DND-41 (cell line): ENCODE results near the gene SCN3B.

ENCODE experiments used
- ATAC-seq: fragments of 200-7000 bp; cut with Tn5 transposase; 3 replicates; pipeline ENCODE4 v1.9.1; 2021; ENCODE audit warnings: low read depth; ENCODE audit not compliant: insufficient read depth
- DNase-seq: peaks from one replicate; pipeline ENCODE4 v3.0.0-alpha.2; 2020
- H2AFZ ChIP-seq: 2 replicates; pipeline ENCODE4 v1.6.0; 2012; ENCODE audit warnings: low read depth, low read length
- H3K27ac ChIP-seq: 2 replicates; pipeline ENCODE4 v1.5.1; 2012; ENCODE audit warnings: low read length, inconsistent platforms
- H3K27me3 ChIP-seq: fragments of 200-600 bp; sonication (generic); 2 replicates; pipeline ENCODE4 v1.6.0; 2012; ENCODE audit warnings: low read length, mild to moderate bottlenecking, inconsistent platforms; ENCODE audit not compliant: insufficient read depth, poor library complexity
- H3K36me3 ChIP-seq: 2 replicates; pipeline ENCODE4 v1.5.1; 2012; ENCODE audit warnings: low read length, inconsistent platforms; ENCODE audit not compliant: insufficient read depth
- H3K4me1 ChIP-seq: 2 replicates; pipeline ENCODE4 v1.5.1; 2012; ENCODE audit warnings: mild to moderate bottlenecking, low read length; ENCODE audit not compliant: insufficient read depth
- H3K4me2 ChIP-seq: 2 replicates; pipeline ENCODE4 v1.6.0; 2012; ENCODE audit warnings: mild to moderate bottlenecking, moderate library complexity, low read length, inconsistent platforms; ENCODE audit not compliant: insufficient read depth
- H3K4me3 ChIP-seq, 2 experiments: fragments of 200-600 bp in 1 of 2; shearing (Covaris generic) in 1 of 2; 2 replicates each; pipeline ENCODE4 v1.5.1; 2012 to 2016; ENCODE audit warnings: inconsistent platforms in 2 of 2, low read length in 2 of 2, mild to moderate bottlenecking in 2 of 2, low read depth in 1 of 2, moderate library complexity in 1 of 2
- H3K79me2 ChIP-seq: 2 replicates; pipeline ENCODE4 v1.6.0; 2012; ENCODE audit warnings: low read length, inconsistent platforms; ENCODE audit not compliant: insufficient read depth
- H3K9ac ChIP-seq: 2 replicates; pipeline ENCODE4 v1.6.0; 2012; ENCODE audit warnings: low read depth, mild to moderate bottlenecking, inconsistent platforms, low read length, moderate library complexity
- H3K9me3 ChIP-seq: 2 replicates; pipeline ENCODE4 v1.5.1; 2012; ENCODE audit warnings: low read length, moderate library complexity, mild to moderate bottlenecking, inconsistent platforms; ENCODE audit not compliant: insufficient read depth, severe bottlenecking
- H4K20me1 ChIP-seq: 2 replicates; pipeline ENCODE4 v1.6.0; 2012; ENCODE audit warnings: low read length; ENCODE audit not compliant: insufficient read depth
- EZH2 ChIP-seq: IDR thresholded peaks from 3 replicates; pipeline ENCODE4 v1.6.1; 2012; ENCODE audit warnings: borderline replicate concordance, low read depth, mild to moderate bottlenecking, moderate library complexity, low read length, inconsistent platforms; ENCODE audit not compliant: severe bottlenecking
- TF ChIP-seq, protein P1 (sequence below): IDR thresholded peaks from 2 replicates; pipeline ENCODE4 v1.5.1; 2012; ENCODE audit warnings: borderline replicate concordance, low read length, moderate library complexity, mild to moderate bottlenecking; ENCODE audit not compliant: poor library complexity, severe bottlenecking; ENCODE audit errors: extremely low read depth

The SCN3B gene

GRCh38 chr11:123678246-123678645 lies 23.8 kb upstream of the SCN3B start:
- H3K4me1 ChIP-seq = no peaks in the 10 kb centered on the region
- H3K27ac ChIP-seq = no peak overlapping the region
- no peak overlapping the region for H3K9ac ChIP-seq
- peaks cover 12% of the 10 kb centered on the region for H3K27me3 ChIP-seq
- ATAC-seq (no peak), DNase-seq (no peak)
- H2AFZ ChIP-seq = no peak overlapping the region
- H3K4me2 ChIP-seq = no peak overlapping the region
- H3K79me2 ChIP-seq = no peaks in the 10 kb centered on the region
- no peaks in the 10 kb centered on the region for H3K9me3 ChIP-seq
- H3K4me3 ChIP-seq = no peak overlapping the region
- H4K20me1 ChIP-seq = no peaks in the 10 kb centered on the region
- TF ChIP-seq, protein P1, sequence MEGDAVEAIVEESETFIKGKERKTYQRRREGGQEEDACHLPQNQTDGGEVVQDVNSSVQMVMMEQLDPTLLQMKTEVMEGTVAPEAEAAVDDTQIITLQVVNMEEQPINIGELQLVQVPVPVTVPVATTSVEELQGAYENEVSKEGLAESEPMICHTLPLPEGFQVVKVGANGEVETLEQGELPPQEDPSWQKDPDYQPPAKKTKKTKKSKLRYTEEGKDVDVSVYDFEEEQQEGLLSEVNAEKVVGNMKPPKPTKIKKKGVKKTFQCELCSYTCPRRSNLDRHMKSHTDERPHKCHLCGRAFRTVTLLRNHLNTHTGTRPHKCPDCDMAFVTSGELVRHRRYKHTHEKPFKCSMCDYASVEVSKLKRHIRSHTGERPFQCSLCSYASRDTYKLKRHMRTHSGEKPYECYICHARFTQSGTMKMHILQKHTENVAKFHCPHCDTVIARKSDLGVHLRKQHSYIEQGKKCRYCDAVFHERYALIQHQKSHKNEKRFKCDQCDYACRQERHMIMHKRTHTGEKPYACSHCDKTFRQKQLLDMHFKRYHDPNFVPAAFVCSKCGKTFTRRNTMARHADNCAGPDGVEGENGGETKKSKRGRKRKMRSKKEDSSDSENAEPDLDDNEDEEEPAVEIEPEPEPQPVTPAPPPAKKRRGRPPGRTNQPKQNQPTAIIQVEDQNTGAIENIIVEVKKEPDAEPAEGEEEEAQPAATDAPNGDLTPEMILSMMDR = no peak
- TF ChIP-seq EZH2 = no peak
- H3K36me3 ChIP-seq = no peaks in the 10 kb centered on the region

DNA sequence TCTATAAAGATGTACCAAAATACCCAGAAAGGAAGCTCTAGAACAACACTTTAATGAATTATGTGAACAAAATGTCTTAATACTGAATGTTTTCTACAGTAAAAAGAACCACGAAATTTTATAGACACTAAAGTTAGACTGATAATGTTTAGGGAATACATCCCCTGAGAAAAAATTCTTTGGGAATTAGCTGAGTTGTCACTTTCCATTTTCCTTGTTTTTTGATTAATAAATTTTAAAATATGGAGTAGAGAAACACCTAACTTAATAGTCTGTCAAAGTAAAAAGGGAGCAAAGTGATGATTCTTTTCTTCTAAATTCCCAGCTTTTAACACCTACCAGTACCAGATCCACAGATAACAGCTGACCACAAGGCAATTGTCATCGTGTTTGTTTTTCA lies 23.1 kb upstream of the SCN3B start:
- ATAC-seq = no peak

DNA sequence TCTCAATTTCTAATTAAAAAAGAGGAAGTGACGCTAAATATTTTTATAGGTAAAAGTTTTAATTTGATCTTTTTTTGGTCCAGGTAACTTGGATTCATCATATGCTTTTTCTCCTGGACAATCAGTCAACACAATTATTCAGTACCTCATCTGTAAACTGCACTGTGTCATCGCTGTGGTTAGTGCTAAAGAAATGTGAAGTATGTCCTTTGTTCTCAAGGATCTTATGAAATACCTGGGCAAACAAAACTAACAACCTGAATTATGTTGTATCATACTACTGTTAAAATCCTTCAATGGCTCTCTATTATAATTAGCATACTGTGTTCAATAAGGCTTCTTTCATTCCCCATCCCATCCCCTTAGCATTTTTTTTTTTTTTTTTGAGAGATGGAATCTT lies 19.9 kb upstream of the SCN3B start:
- Histone ChIP-seq H2AFZ (no peak overlapping the region), H3K27me3 (peaks cover 16% of the 10 kb centered on the region), H3K79me2 (no peaks in the 10 kb centered on the region), H3K36me3 (no peaks in the 10 kb centered on the region), H3K9me3 (no peaks in the 10 kb centered on the region), H3K4me3 (no peak overlapping the region), H3K9ac (no peak overlapping the region), H4K20me1 (no peaks in the 10 kb centered on the region), H3K4me1 (no peaks in the 10 kb centered on the region), H3K27ac (no peak overlapping the region), H3K4me2 (no peak overlapping the region)
- DNase-seq = no peak
- no peak for TF ChIP-seq EZH2
- TF ChIP-seq, protein P1 = no peak
- ATAC-seq = no peak

More for the DNA sequence above, 23.1 kb upstream of the SCN3B start:
- no peak for DNase-seq
- Histone ChIP-seq H3K27me3 (peaks cover 9% of the 10 kb centered on the region), H3K79me2 (no peaks in the 10 kb centered on the region), H3K4me1 (no peaks in the 10 kb centered on the region), H3K9ac (no peak overlapping the region), H4K20me1 (no peaks in the 10 kb centered on the region), H3K4me3 (no peak overlapping the region), H3K4me2 (no peak overlapping the region), H3K27ac (no peak overlapping the region), H2AFZ (no peak overlapping the region), H3K9me3 (no peaks in the 10 kb centered on the region), H3K36me3 (no peaks in the 10 kb centered on the region)
- no peak for TF ChIP-seq EZH2
- TF ChIP-seq, protein P1 = no peak

GRCh38 chr11:123672568-123672967 lies 18.1 kb upstream of the SCN3B start:
- no peak overlapping the region for H2AFZ ChIP-seq
- ATAC-seq = no peak
- H3K27ac ChIP-seq = no peak overlapping the region

More at GRCh38 chr11:123672568-123672967, 18.1 kb upstream of the SCN3B start:
- Histone ChIP-seq H4K20me1 (no peaks in the 10 kb centered on the region), H3K9me3 (no peaks in the 10 kb centered on the region), H3K27me3 (peaks cover 16% of the 10 kb centered on the region), H3K4me3 (no peak overlapping the region), H3K4me1 (no peaks in the 10 kb centered on the region), H3K79me2 (no peaks in the 10 kb centered on the region), H3K9ac (no peak overlapping the region), H3K36me3 (no peaks in the 10 kb centered on the region), H3K4me2 (no peak overlapping the region)
- TF ChIP-seq, protein P1 = no peak
- TF ChIP-seq EZH2 = no peak
- DNase-seq = no peak
